Gastroesophageal sphincter (tissue), 4 donors: Measurements from ENCODE around the gene C3orf70. TPM values are rescaled to one million over a fixed set of nuclear protein-coding genes. Genes with fewer than 3 reads are reported as not detected.

Source experiments
- ATAC-seq: fragments of 150-250 bp; one replicate; pipeline ENCODE4 v1.9.1; 2016; ENCODE audit warnings: mild to moderate bottlenecking, moderate library complexity
- H3K27ac ChIP-seq, 4 donors: fragments of 200-600 bp; sonication (generic) in 3 of 4; 1 replicate in 3 of 4; 2 replicates in 1 of 4; pipeline ENCODE4 v1.5.1; 2016 to 2019
- H3K27me3 ChIP-seq: fragments of 200-600 bp; sonication (generic); one replicate; pipeline ENCODE4 v1.5.1; 2019
- H3K36me3 ChIP-seq, 2 donors: fragments of 200-600 bp; sonication (generic); one replicate each; pipeline ENCODE4 v1.5.1; 2019; ENCODE audit warnings: control low read depth in 1 of 2
- H3K4me1 ChIP-seq, 3 donors: fragments of 200-600 bp; sonication (generic); 1 replicate in 2 of 3; 2 replicates in 1 of 3; pipeline ENCODE4 v1.5.1; 2016 to 2019; ENCODE audit warnings: control low read depth in 2 of 3
- H3K4me3 ChIP-seq, 2 donors: fragments of 200-600 bp; sonication (generic); one replicate each; pipeline ENCODE4 v1.5.1; 2019; ENCODE audit warnings: mild to moderate bottlenecking in 1 of 2, moderate library complexity in 1 of 2
- H3K9me3 ChIP-seq, 3 donors: fragments of 200-600 bp; sonication (generic); one replicate each; pipeline ENCODE4 v1.5.1; 2017 to 2019; ENCODE audit warnings: control low read depth in 2 of 3
- CTCF ChIP-seq, 4 experiments: fragments of 200-600 bp in 2 of 4; fragments of 450-650 bp in 2 of 4; sonication (generic) in 1 of 4; IDR thresholded peaks; one replicate each; pipeline ENCODE4 v1.5.1; 2017 to 2019; ENCODE audit warnings: antibody characterized with exemption in 4 of 4, mild to moderate bottlenecking in 2 of 4, moderate library complexity in 2 of 4
- EP300 ChIP-seq: sonication (generic); formaldehyde crosslinking; IDR thresholded peaks from one replicate; pipeline ENCODE4 v1.6.1; 2017; ENCODE audit warnings: antibody characterized with exemption, mild to moderate bottlenecking
- POLR2A ChIP-seq, 2 donors: fragments of 450-650 bp; IDR thresholded peaks; one replicate each; pipeline ENCODE4 v1.6.1; 2017; ENCODE audit warnings: antibody characterized with exemption in 2 of 2, mild to moderate bottlenecking in 2 of 2, moderate library complexity in 1 of 2
- POLR2AphosphoS5 ChIP-seq: sonication (generic); formaldehyde crosslinking; IDR thresholded peaks from one replicate; pipeline ENCODE4 v1.6.1; 2017; ENCODE audit warnings: antibody characterized with exemption
- WGBS, 2 donors: methylation state at CpG; one replicate each; pipeline ENCODE4 v1.1.5; 2018; ENCODE audit warnings: low coverage in 1 of 2; 5-methylcytosine and 5-hydroxymethylcytosine counted together
- total RNA-seq, 4 donors: library from RNA; depleted of rRNA; stranded (reverse); fragments of >200 nt; gene quantifications; one replicate each; pipeline ENCODE4 v1.1.0, GENCODE V29; 2016

The C3orf70 gene
- total RNA-seq, 4 donors from 2014 or later: 21.0 to 61.1 (median 36.1) TPM

GRCh38 chr3:185082149-185082548 is 70.7 kb downstream of the C3orf70 start:
- 53 to 100% methylated on average over 1 to 3 of the region's 3 CpGs for WGBS, 2 donors
- ATAC-seq: no peak
- H3K4me3 ChIP-seq: no peak overlapping the region
- no peaks in the 10 kb centered on the region for H3K9me3 ChIP-seq
- no peaks in the 10 kb centered on the region for H3K27me3 ChIP-seq
- H3K36me3 ChIP-seq: peaks cover 0 to 38% of the 10 kb centered on the region in 2 donors
- TF ChIP-seq POLR2AphosphoS5 (no peak), CTCF (IDR thresholded peaks at IDR 0.05) (no peak), POLR2A (IDR thresholded peaks at IDR 0.05) (no peak), EP300 (no peak)
- no peak overlapping the region for H3K27ac ChIP-seq
- H3K4me1 ChIP-seq: peaks cover 0 to 25% (median 8%) of the 10 kb centered on the region in 3 donors

GRCh38 chr3:185081521-185081920 is 71.3 kb downstream of the C3orf70 start:
- TF ChIP-seq CTCF (IDR thresholded peaks at IDR 0.05) (no peak), POLR2AphosphoS5 (no peak), EP300 (no peak), POLR2A (IDR thresholded peaks at IDR 0.05) (no peak)
- Histone ChIP-seq H3K9me3 (no peaks in the 10 kb centered on the region), H3K27me3 (no peaks in the 10 kb centered on the region), H3K36me3 (peaks cover 0 to 39% of the 10 kb centered on the region in 2 donors), H3K27ac (no peak overlapping the region), H3K4me3 (no peak overlapping the region), H3K4me1 (peaks cover 0 to 25% (median 8%) of the 10 kb centered on the region in 3 donors)
- WGBS, 2 donors: 71 to 79% methylated on average over 1 of the region's 1 CpG
- no peak for ATAC-seq

GRCh38 chr3:185079625-185080024 is 73.2 kb downstream of the C3orf70 start:
- H3K36me3 ChIP-seq: peaks cover 0 to 39% of the 10 kb centered on the region in 2 donors
- peaks cover 0 to 12% (median 2%) of the 10 kb centered on the region in 3 donors for H3K4me1 ChIP-seq
- no peak overlapping the region for H3K4me3 ChIP-seq
- no peak overlapping the region for H3K27ac ChIP-seq
- TF ChIP-seq CTCF (IDR thresholded peaks at IDR 0.05) (no peak), POLR2A (IDR thresholded peaks at IDR 0.05) (no peak), EP300 (no peak), POLR2AphosphoS5 (no peak)
- 50 to 88% methylated on average over 1 of the region's 1 CpG for WGBS, 2 donors
- no peaks in the 10 kb centered on the region for H3K27me3 ChIP-seq
- no peak for ATAC-seq
- H3K9me3 ChIP-seq: no peaks in the 10 kb centered on the region

GRCh38 chr3:185076219-185076618 is 76.6 kb downstream of the C3orf70 start:
- H3K9me3 ChIP-seq: no peaks in the 10 kb centered on the region
- H3K4me3 ChIP-seq: no peak overlapping the region
- no peaks in the 10 kb centered on the region for H3K27me3 ChIP-seq
- peaks cover 0 to 18% of the 10 kb centered on the region in 2 donors for H3K36me3 ChIP-seq
- H3K4me1 ChIP-seq: peaks cover 0 to 7% (median 0%) of the 10 kb centered on the region in 3 donors
- no peak for TF ChIP-seq POLR2AphosphoS5
- no peak for ATAC-seq
- WGBS, 2 donors: 73 to 80% methylated on average over 1 to 2 of the region's 8 CpGs
- no peak overlapping the region for H3K27ac ChIP-seq

- TF ChIP-seq CTCF (IDR thresholded peaks at IDR 0.05): no peak
- TF ChIP-seq POLR2AphosphoS5: no peak
- TF ChIP-seq POLR2A (IDR thresholded peaks at IDR 0.05): no peak
- TF ChIP-seq EP300: no peak
- Histone ChIP-seq H3K4me3 (no peak overlapping the region), H3K27me3 (no peaks in the 10 kb centered on the region), H3K4me1 (peaks cover 0 to 7% (median 0%) of the 10 kb centered on the region in 3 donors), H3K36me3 (peaks cover 0 to 11% of the 10 kb centered on the region in 2 donors), H3K9me3 (no peaks in the 10 kb centered on the region), H3K27ac (no peak overlapping the region)
- ATAC-seq: no peak
- WGBS, 2 donors: 73 to 93% methylated on average over 2 to 4 of the region's 13 CpGs
These were observed 77.3 kb downstream of the C3orf70 start for GRCh38 chr3:185075547-185075946.
